H9 (cell line): ENCODE data around the gene PARP3. TPM values are rescaled to one million over a fixed set of nuclear protein-coding genes. Genes with fewer than 3 reads are reported as not detected.

Source experiments
- DNase-seq: peaks from one replicate; pipeline ENCODE4 v3.0.0-alpha.2; 2017
- H2AFZ ChIP-seq: one replicate; pipeline ENCODE4 v1.6.1; 2013; ENCODE audit warnings: mild to moderate bottlenecking, low read length, control low read depth, moderate library complexity
- H2AK5ac ChIP-seq: 2 replicates; pipeline ENCODE4 v1.6.1; 2013; ENCODE audit warnings: low read length, control low read depth, mixed read lengths; ENCODE audit not compliant: insufficient read length
- H2BK120ac ChIP-seq: one replicate; pipeline ENCODE4 v1.6.1; 2013; ENCODE audit warnings: low read depth, mild to moderate bottlenecking, low read length, control low read depth, inconsistent platforms; ENCODE audit not compliant: poor library complexity, severe bottlenecking
- H2BK12ac ChIP-seq: 2 replicates; pipeline ENCODE4 v1.6.1; 2013; ENCODE audit warnings: low read length, control low read depth, mixed read lengths, low read depth; ENCODE audit not compliant: insufficient read length
- H2BK15ac ChIP-seq: 2 replicates; pipeline ENCODE4 v1.6.1; 2013; ENCODE audit warnings: low read depth, low read length, control low read depth
- H2BK20ac ChIP-seq: one replicate; pipeline ENCODE4 v1.6.1; 2013; ENCODE audit warnings: low read depth, mild to moderate bottlenecking, low read length, control low read depth, inconsistent platforms; ENCODE audit not compliant: poor library complexity, severe bottlenecking
- H2BK5ac ChIP-seq: 2 replicates; pipeline ENCODE4 v1.6.1; 2013; ENCODE audit warnings: low read length, control low read depth, mixed read lengths; ENCODE audit not compliant: insufficient read length
- H3K14ac ChIP-seq: 2 replicates; pipeline ENCODE4 v1.6.1; 2013; ENCODE audit warnings: low read length, control low read depth; ENCODE audit not compliant: insufficient read depth
- H3K18ac ChIP-seq: 2 replicates; pipeline ENCODE4 v1.6.1; 2013; ENCODE audit warnings: low read depth, mild to moderate bottlenecking, mixed read lengths, low read length, control low read depth; ENCODE audit not compliant: insufficient read length
- H3K23ac ChIP-seq: 2 replicates; pipeline ENCODE4 v1.6.1; 2013; ENCODE audit warnings: low read length, control low read depth, mixed read lengths, low read depth; ENCODE audit not compliant: insufficient read length
- H3K23me2 ChIP-seq: 2 replicates; pipeline ENCODE4 v1.6.1; 2013; ENCODE audit warnings: low read depth, mild to moderate bottlenecking, mixed read lengths, low read length, control low read depth; ENCODE audit not compliant: insufficient read length, poor library complexity, severe bottlenecking
- H3K27ac ChIP-seq: 2 replicates; pipeline ENCODE4 v1.5.1; 2013; ENCODE audit warnings: low read length, control low read depth, mixed read lengths, low read depth; ENCODE audit not compliant: insufficient read length
- H3K27me3 ChIP-seq: 2 replicates; pipeline ENCODE4 v1.6.1; 2013; ENCODE audit warnings: low read length, control low read depth, inconsistent platforms; ENCODE audit not compliant: insufficient read depth
- H3K4ac ChIP-seq: 2 replicates; pipeline ENCODE4 v1.6.1; 2013; ENCODE audit warnings: low read depth, mild to moderate bottlenecking, control low read depth, inconsistent platforms, low read length, moderate library complexity
- H3K4me1 ChIP-seq: 2 replicates; pipeline ENCODE4 v1.6.1; 2013; ENCODE audit warnings: low read length, control low read depth, inconsistent platforms; ENCODE audit not compliant: insufficient read depth
- H3K4me2 ChIP-seq: 2 replicates; pipeline ENCODE4 v1.6.1; 2013; ENCODE audit warnings: low read length, control low read depth, mixed read lengths; ENCODE audit not compliant: insufficient read length, insufficient read depth
- H3K56ac ChIP-seq: 2 replicates; pipeline ENCODE4 v1.6.1; 2013; ENCODE audit warnings: low read depth, mild to moderate bottlenecking, mixed read lengths, low read length, control low read depth; ENCODE audit not compliant: insufficient read length
- H3K79me1 ChIP-seq: 2 replicates; pipeline ENCODE4 v1.6.1; 2013; ENCODE audit warnings: low read depth, mild to moderate bottlenecking, moderate library complexity, low read length, control low read depth, inconsistent platforms; ENCODE audit not compliant: insufficient read depth, poor library complexity, severe bottlenecking
- H3K79me2 ChIP-seq: 2 replicates; pipeline ENCODE4 v1.6.1; 2013; ENCODE audit warnings: low read length, control low read depth, inconsistent platforms; ENCODE audit not compliant: insufficient read depth
- H3K9ac ChIP-seq: 2 replicates; pipeline ENCODE4 v1.6.1; 2013; ENCODE audit warnings: low read length, control low read depth, mixed read lengths; ENCODE audit not compliant: insufficient read length; ENCODE audit errors: extremely low read depth
- H3K9me3 ChIP-seq: one replicate; pipeline ENCODE4 v1.6.1; 2013; ENCODE audit warnings: low read depth, low read length, inconsistent platforms; ENCODE audit not compliant: control insufficient read depth
- H3T11ph ChIP-seq: one replicate; pipeline ENCODE4 v1.6.1; 2013; ENCODE audit warnings: mild to moderate bottlenecking, low read length, control low read depth, inconsistent platforms
- H4K20me1 ChIP-seq: one replicate; pipeline ENCODE4 v1.6.1; 2013; ENCODE audit not compliant: control insufficient read depth, insufficient read length, insufficient read depth
- H4K5ac ChIP-seq: 2 replicates; pipeline ENCODE4 v1.6.1; 2013; ENCODE audit warnings: low read depth, mild to moderate bottlenecking, mixed read lengths, low read length, control low read depth; ENCODE audit not compliant: insufficient read length
- H4K8ac ChIP-seq: replicated peaks from 2 replicates; pipeline ENCODE4 v1.6.1; 2013; ENCODE audit warnings: low read length, control low read depth, mixed read lengths, low read depth; ENCODE audit not compliant: insufficient read length
- H4K91ac ChIP-seq: 2 replicates; pipeline ENCODE4 v1.6.1; 2013; ENCODE audit warnings: low read depth, mild to moderate bottlenecking, moderate library complexity, mixed read lengths, low read length, control low read depth; ENCODE audit not compliant: insufficient read length
- H3K27ac Mint-ChIP-seq, 3 experiments: 2 replicates in 2 of 3; 3 replicates in 1 of 3; pipeline ENCODE4 v1.8.0; 2020 to 2021; ENCODE audit warnings: mixed read lengths in 3 of 3, mild to moderate bottlenecking in 1 of 3, moderate library complexity in 1 of 3
- H3K27me3 Mint-ChIP-seq: 2 replicates; pipeline ENCODE4 v1.8.0; 2021; ENCODE audit warnings: low read depth, mild to moderate bottlenecking, moderate library complexity, mixed read lengths
- H3K36me3 Mint-ChIP-seq, 3 experiments: 2 replicates in 2 of 3; 3 replicates in 1 of 3; pipeline ENCODE4 v1.8.0; 2020 to 2021; ENCODE audit warnings: low read depth in 3 of 3, mixed read lengths in 3 of 3; ENCODE audit not compliant: insufficient read depth in 1 of 3
- H3K4me1 Mint-ChIP-seq, 2 experiments: 2 replicates each; pipeline ENCODE4 v1.8.0; 2020; ENCODE audit warnings: mixed read lengths in 2 of 2
- H3K4me3 Mint-ChIP-seq, 2 experiments: 2 replicates in 1 of 2; 3 replicates in 1 of 2; pipeline ENCODE4 v1.8.0; 2020 to 2021; ENCODE audit warnings: mild to moderate bottlenecking in 2 of 2, mixed read lengths in 2 of 2, moderate library complexity in 1 of 2
- H3K9me3 Mint-ChIP-seq, 2 experiments: 2 replicates in 1 of 2; 3 replicates in 1 of 2; pipeline ENCODE4 v1.8.0; 2020; ENCODE audit warnings: mild to moderate bottlenecking in 2 of 2, mixed read lengths in 2 of 2, moderate library complexity in 1 of 2
- WGBS: extraction: QIAGEN DNeasy Blood & Tissue Kit; methylation state at CpG from one replicate; pipeline ENCODE4 v1.1.7; 2013; ENCODE audit warnings: missing lambda C conversion rate, low lambda C conversion rate, mixed read lengths; ENCODE audit not compliant: insufficient read length; ENCODE audit errors: extremely low coverage; 5-methylcytosine and 5-hydroxymethylcytosine counted together
- total RNA-seq: library from RNA; stranded (reverse); gene quantifications from 2 replicates; pipeline ENCODE4 v1.2.1, GENCODE V29; 2021
- TF ChIP-seq, protein P1 (sequence below): fragments of 200-600 bp; sonication (generic); conservative IDR thresholded peaks from 3 replicates; pipeline ENCODE4 v1.8.0; 2021; ENCODE audit warnings: antibody characterized with exemption, mild to moderate bottlenecking

Gene PARP3
- total RNA-seq, 1 experiment from 2014 or later, result 1.3 TPM

DNA sequence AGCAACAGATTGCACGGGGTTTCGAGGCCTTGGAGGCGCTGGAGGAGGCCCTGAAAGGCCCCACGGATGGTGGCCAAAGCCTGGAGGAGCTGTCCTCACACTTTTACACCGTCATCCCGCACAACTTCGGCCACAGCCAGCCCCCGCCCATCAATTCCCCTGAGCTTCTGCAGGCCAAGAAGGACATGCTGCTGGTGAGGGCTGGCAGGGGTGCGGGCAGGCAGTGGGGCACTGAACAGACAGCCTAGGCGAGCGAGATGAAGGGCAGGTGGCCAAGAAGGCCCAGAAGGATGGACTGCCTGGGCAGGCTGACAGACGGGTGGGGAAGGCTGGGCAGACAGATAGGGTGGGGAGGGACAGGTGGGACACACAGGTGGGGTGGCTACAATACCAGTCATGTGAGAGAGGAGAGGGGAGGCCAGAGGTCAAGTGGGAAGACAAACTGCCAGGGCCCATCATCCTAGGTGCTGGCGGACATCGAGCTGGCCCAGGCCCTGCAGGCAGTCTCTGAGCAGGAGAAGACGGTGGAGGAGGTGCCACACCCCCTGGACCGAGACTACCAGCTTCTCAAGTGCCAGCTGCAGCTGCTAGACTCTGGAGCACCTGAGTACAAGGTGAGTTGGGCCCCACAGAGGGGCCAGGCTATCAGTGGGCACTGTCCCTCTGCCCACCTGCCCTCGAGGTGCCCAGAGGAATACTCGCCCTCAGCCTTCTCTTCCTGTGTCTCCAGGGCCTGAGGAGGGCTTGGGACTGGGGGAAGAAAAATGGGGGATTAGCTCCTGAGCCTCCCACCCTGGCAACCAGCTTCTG is 3.1 kb downstream of the PARP3 start:
- Histone ChIP-seq H2BK12ac (no peak overlapping the region), H2BK5ac (no peak overlapping the region), H4K5ac (no peak overlapping the region), H4K91ac (no peak overlapping the region), H3K9ac (no peak overlapping the region), H3K27ac (no peak overlapping the region), H3T11ph (no peak overlapping the region), H2AFZ (no peak overlapping the region), H4K20me1 (peaks cover 6% of the 10 kb centered on the region), H2BK120ac (no peak overlapping the region), H3K23me2 (peaks cover 16% of the 10 kb centered on the region), H3K18ac (no peak overlapping the region), H4K8ac (no peak overlapping the region), H3K4ac (no peak overlapping the region), H3K56ac (no peak overlapping the region), H3K27me3 (no peaks in the 10 kb centered on the region), H3K4me2 (no peak overlapping the region), H3K79me2 (peaks cover 9% of the 10 kb centered on the region), H2AK5ac (no peak overlapping the region), H2BK15ac (no peak overlapping the region), H3K9me3 (no peaks in the 10 kb centered on the region), H2BK20ac (no peak overlapping the region), H3K79me1 (peaks cover 8% of the 10 kb centered on the region), H3K4me1 (0 out of 2 replicates have a peak, but pooled peaks cover 2% of the 10 kb centered on the region), H3K23ac (no peak overlapping the region), H3K14ac (no peak overlapping the region)
- DNase-seq, result no peak
- Mint-ChIP-seq H3K4me3 (no peak overlapping the region), H3K27ac (no peak overlapping the region), H3K4me1 (peaks cover 13 to 15% of the 10 kb centered on the region in 2 experiments), H3K9me3 (no peaks in the 10 kb centered on the region), H3K27me3 (peaks cover 74% of the 10 kb centered on the region), H3K36me3 (peaks cover 3 to 7% (median 7%) of the 10 kb centered on the region in 3 experiments; a peak in 6 of 7 replicates)
- no CpG with 5 or more reads among the region's 18 CpGs for WGBS
- TF ChIP-seq, protein P1, sequence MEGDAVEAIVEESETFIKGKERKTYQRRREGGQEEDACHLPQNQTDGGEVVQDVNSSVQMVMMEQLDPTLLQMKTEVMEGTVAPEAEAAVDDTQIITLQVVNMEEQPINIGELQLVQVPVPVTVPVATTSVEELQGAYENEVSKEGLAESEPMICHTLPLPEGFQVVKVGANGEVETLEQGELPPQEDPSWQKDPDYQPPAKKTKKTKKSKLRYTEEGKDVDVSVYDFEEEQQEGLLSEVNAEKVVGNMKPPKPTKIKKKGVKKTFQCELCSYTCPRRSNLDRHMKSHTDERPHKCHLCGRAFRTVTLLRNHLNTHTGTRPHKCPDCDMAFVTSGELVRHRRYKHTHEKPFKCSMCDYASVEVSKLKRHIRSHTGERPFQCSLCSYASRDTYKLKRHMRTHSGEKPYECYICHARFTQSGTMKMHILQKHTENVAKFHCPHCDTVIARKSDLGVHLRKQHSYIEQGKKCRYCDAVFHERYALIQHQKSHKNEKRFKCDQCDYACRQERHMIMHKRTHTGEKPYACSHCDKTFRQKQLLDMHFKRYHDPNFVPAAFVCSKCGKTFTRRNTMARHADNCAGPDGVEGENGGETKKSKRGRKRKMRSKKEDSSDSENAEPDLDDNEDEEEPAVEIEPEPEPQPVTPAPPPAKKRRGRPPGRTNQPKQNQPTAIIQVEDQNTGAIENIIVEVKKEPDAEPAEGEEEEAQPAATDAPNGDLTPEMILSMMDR, result no peak
